Peyer's patch (tissue), 4 donors: ENCODE measurements around the gene KATNAL1.

ENCODE experiments used
- CTCF ChIP-seq, 6 experiments: fragments of 450-650 bp in 4 of 6; fragments of 200-600 bp in 2 of 6; sonication (generic) in 1 of 6; IDR thresholded peaks; one replicate each; pipeline ENCODE4 v1.5.1; 2017 to 2019; ENCODE audit warnings: antibody characterized with exemption in 6 of 6, mild to moderate bottlenecking in 3 of 6, moderate library complexity in 1 of 6
- POLR2A ChIP-seq, 2 donors: fragments of 450-650 bp; IDR thresholded peaks; one replicate each; pipeline ENCODE4 v1.5.1; 2017; ENCODE audit warnings: antibody characterized with exemption in 2 of 2, mild to moderate bottlenecking in 2 of 2, moderate library complexity in 2 of 2

- TF ChIP-seq CTCF (IDR thresholded peaks at IDR 0.05) (no peak), POLR2A (IDR thresholded peaks at IDR 0.05) (no peak)
Observed at GRCh38 chr13:30313311-30313710, 6.0 kb upstream of the KATNAL1 start.
